Spleen (tissue), 11 donors: ENCODE data around the gene SIRT4. TPM values are rescaled to one million over a fixed set of nuclear protein-coding genes. Genes with fewer than 3 reads are reported as not detected.
"Not testable (repeated sequence)": the region's sequence is repeated elsewhere in the genome, so short reads cannot be mapped to it uniquely, and the experiment has no call there.

ENCODE experiments used
- DNase-seq: peaks from one replicate; pipeline ENCODE4 v3.0.0-alpha.2; 2020
- H3K27ac ChIP-seq, 8 donors: fragments of 200-600 bp; sonication (generic) in 7 of 8; 1 replicate in 4 of 8; 2 replicates in 4 of 8; pipeline versions ENCODE4 v1.5.0 to v1.8.0; 2016 to 2021; ENCODE audit warnings: inconsistent platforms in 4 of 8, mild to moderate bottlenecking in 4 of 8, moderate library complexity in 1 of 8
- H3K27me3 ChIP-seq, 7 donors: fragments of 200-600 bp; sonication (generic) in 6 of 7; replicated peaks in 1 of 7; 1 replicate in 4 of 7; 2 replicates in 3 of 7; pipeline versions ENCODE4 v1.5.0 to v1.8.0; 2016 to 2021; ENCODE audit warnings: inconsistent platforms in 3 of 7, mild to moderate bottlenecking in 1 of 7
- H3K36me3 ChIP-seq, 6 donors: fragments of 200-600 bp; sonication (generic) in 5 of 6; 1 replicate in 4 of 6; 2 replicates in 2 of 6; pipeline versions ENCODE4 v1.5.0 to v1.8.0; 2016 to 2021; ENCODE audit warnings: inconsistent platforms in 2 of 6
- H3K4me1 ChIP-seq, 6 donors: fragments of 200-600 bp; sonication (generic) in 5 of 6; 1 replicate in 3 of 6; 2 replicates in 3 of 6; pipeline versions ENCODE4 v1.5.0 to v1.8.0; 2016 to 2021; ENCODE audit warnings: inconsistent platforms in 3 of 6
- H3K4me3 ChIP-seq, 8 donors: fragments of 200-600 bp; sonication (generic) in 7 of 8; 1 replicate in 4 of 8; 2 replicates in 4 of 8; pipeline versions ENCODE4 v1.5.0 to v1.8.0; 2016 to 2021; ENCODE audit warnings: inconsistent platforms in 4 of 8, mild to moderate bottlenecking in 4 of 8, moderate library complexity in 2 of 8
- H3K9me3 ChIP-seq, 8 donors: fragments of 200-600 bp; sonication (generic) in 7 of 8; 1 replicate in 4 of 8; 2 replicates in 4 of 8; pipeline versions ENCODE4 v1.5.0 to v1.8.0; 2016 to 2021; ENCODE audit warnings: inconsistent platforms in 4 of 8
- CTCF ChIP-seq, 11 experiments: fragments of 200-600 bp in 7 of 11; fragments of 450-650 bp in 4 of 11; sonication (generic) in 4 of 11; IDR thresholded peaks in 8 of 11; conservative IDR thresholded peaks in 3 of 11; 1 replicate in 7 of 11; 2 replicates in 4 of 11; pipeline versions ENCODE4 v1.4.0 to v1.8.0; 2016 to 2021; ENCODE audit warnings: antibody characterized with exemption in 11 of 11, inconsistent platforms in 4 of 11, mild to moderate bottlenecking in 1 of 11
- POLR2A ChIP-seq, 3 donors: fragments of 450-650 bp; IDR thresholded peaks; one replicate each; pipeline ENCODE4 v1.5.1; 2017; ENCODE audit warnings: antibody characterized with exemption in 3 of 3, mild to moderate bottlenecking in 1 of 3
- POLR2AphosphoS5 ChIP-seq, 3 donors: sonication (generic); formaldehyde crosslinking; IDR thresholded peaks; one replicate each; pipeline ENCODE4 v1.5.1; 2017; ENCODE audit warnings: antibody characterized with exemption in 3 of 3
- WGBS, 5 donors: extraction: QIAGEN DNeasy Blood & Tissue Kit in 3 of 5; methylation state at CpG; one replicate each; pipeline versions ENCODE4 v1.1.5 to v1.1.7; 2013 to 2018; 5-methylcytosine and 5-hydroxymethylcytosine counted together
- intact Hi-C: fragments of 100-400 bp; cut with DNase I; formaldehyde crosslinking; loops from one replicate; pipeline ENCODE4 v1.15.0; 2023; ENCODE audit warnings: low total_unique reads
- polyA plus RNA-seq, 3 donors: library from polyadenylated mRNA; stranded (reverse); fragments of 200-250 nt; gene quantifications; one replicate each; pipeline ENCODE4 v1.2.1, GENCODE V29; 2013
- total RNA-seq, 7 donors: library from RNA; depleted of rRNA in 3 of 7; stranded (reverse); fragments of >200 nt in 3 of 7; fragmentation: NEBNext Ultra II Directional in 4 of 7; extraction: Animal tissue kit (Norgen Biotek cat#: 25700) in 4 of 7; gene quantifications; one replicate each; pipeline versions ENCODE4 v1.1.0 to v1.2.1, GENCODE V29; 2016 to 2021
- donor health status: healthy with polysubstance abuse.
- donor health status: DM: no; HTN: no; CAD: no; lungs with moderate emphysema.
- donor health status: DM: no; HTN: no; CAD: no.
- donor health status: Bipolar disorder and iron deficiency.
- donor health status: healthy.
- donor health status: DM: no; HTN: no; CAD: no.
- donor health status: DM: yes; HTN: yes; CAD: no.

SIRT4 gene
- total and polyA plus RNA-seq, 10 donors: 0.66 to 2.6 (median 1.4) TPM

- Histone ChIP-seq H3K9me3 (peaks cover 0 to 7% (median 4%) of the 10 kb centered on the region in 8 donors), H3K4me3 (no peak overlapping the region), H3K27me3 (peaks cover 0 to 25% (median 0%) of the 10 kb centered on the region in 7 donors), H3K27ac (no peak overlapping the region), H3K36me3 (no peaks in the 10 kb centered on the region), H3K4me1 (no peaks in the 10 kb centered on the region)
- intact Hi-C loops: no loop called here
- TF ChIP-seq CTCF (IDR thresholded peaks at IDR 0.05 in 8 of 11, conservative IDR thresholded peaks at IDR 0.05 in 3 of 11) (no peak), POLR2AphosphoS5 (IDR thresholded peaks at IDR 0.05) (no peak), POLR2A (IDR thresholded peaks at IDR 0.05) (no peak)
- 63 to 75% (median 73%) methylated on average over 3 of the region's 3 CpGs for WGBS, 5 donors
- no peak for DNase-seq
Observed at GRCh38 chr12:120331390-120331789, 29.3 kb downstream of the SIRT4 start.

GRCh38 chr12:120332041-120332440, 29.9 kb downstream of the SIRT4 start:
- no peak for DNase-seq
- 78 to 89% (median 82%) methylated on average over 5 of the region's 5 CpGs for WGBS, 5 donors
- TF ChIP-seq POLR2A (IDR thresholded peaks at IDR 0.05): no peak
- no peak for TF ChIP-seq CTCF (IDR thresholded peaks at IDR 0.05 in 8 of 11, conservative IDR thresholded peaks at IDR 0.05 in 3 of 11)
- TF ChIP-seq POLR2AphosphoS5 (IDR thresholded peaks at IDR 0.05): no peak
- intact Hi-C loops: no loop called here
- Histone ChIP-seq H3K9me3 (peaks cover 0 to 13% (median 11%) of the 10 kb centered on the region in 8 donors), H3K4me3 (no peak overlapping the region), H3K4me1 (no peaks in the 10 kb centered on the region), H3K27me3 (peaks cover 0 to 25% (median 0%) of the 10 kb centered on the region in 7 donors), H3K36me3 (no peaks in the 10 kb centered on the region), H3K27ac (no peak overlapping the region)

- TF ChIP-seq POLR2A (IDR thresholded peaks at IDR 0.05): no peak
- H3K9me3 ChIP-seq: peaks cover 0 to 18% (median 16%) of the 10 kb centered on the region in 8 donors
- peak; percentile 47 for DNase-seq
- no peak overlapping the region for H3K4me3 ChIP-seq
- no peaks in the 10 kb centered on the region for H3K36me3 ChIP-seq
- no peak overlapping the region for H3K27ac ChIP-seq
- H3K4me1 ChIP-seq: no peaks in the 10 kb centered on the region
- 71 to 87% (median 80%) methylated on average over 5 to 7 of the region's 7 CpGs for WGBS, 5 donors
- intact Hi-C loops: no loop called here
- peaks cover 0 to 25% (median 0%) of the 10 kb centered on the region in 7 donors for H3K27me3 ChIP-seq
Observed at GRCh38 chr12:120332523-120332922, 30.4 kb downstream of the SIRT4 start.

GRCh38 chr12:120335447-120335846, 33.3 kb downstream of the SIRT4 start:
- intact Hi-C loops, H3K4me3 ChIP-seq, DNase-seq, H3K4me1 ChIP-seq, H3K36me3 ChIP-seq, H3K27ac ChIP-seq: not testable (repeated sequence)
- WGBS, 5 donors: 19 to 29% (median 23%) methylated on average over 12 of the region's 12 CpGs
- Histone ChIP-seq H3K9me3 (peaks cover 0 to 30% (median 25%) of the 10 kb centered on the region in 8 donors), H3K27me3 (peaks cover 0 to 27% (median 0%) of the 10 kb centered on the region in 7 donors)
- TF ChIP-seq CTCF (IDR thresholded peaks at IDR 0.05 in 8 of 11, conservative IDR thresholded peaks at IDR 0.05 in 3 of 11): peak in 10 of 11 experiments; percentile 17 to 64 (median 54)

- H3K4me3 ChIP-seq, H3K36me3 ChIP-seq, DNase-seq, H3K27ac ChIP-seq, intact Hi-C loops, H3K4me1 ChIP-seq: not testable (repeated sequence)
- Histone ChIP-seq H3K9me3 (peaks cover 0 to 30% (median 25%) of the 10 kb centered on the region in 8 donors), H3K27me3 (peaks cover 0 to 29% (median 0%) of the 10 kb centered on the region in 7 donors)
- WGBS, 5 donors: 86 to 100% (median 89%) methylated on average over 2 of the region's 2 CpGs
Observed at GRCh38 chr12:120336392-120336791, 34.3 kb downstream of the SIRT4 start.
